HEK293 (cell line): Measurements from ENCODE around the gene GTF3C1.

Experiments used
- CTCF ChIP-seq: fragments of 450-650 bp; formaldehyde crosslinking; IDR thresholded peaks from 2 replicates; pipeline ENCODE4 v1.5.1; 2016; ENCODE audit warnings: missing biosample characterization, missing genetic modification characterization
- KLF9 ChIP-seq: fragments of 450-650 bp; formaldehyde crosslinking; IDR thresholded peaks from 2 replicates; pipeline ENCODE4 v1.5.1; 2016; ENCODE audit warnings: missing biosample characterization, missing genetic modification characterization, low read depth
- MZF1 ChIP-seq: fragments of 450-650 bp; formaldehyde crosslinking; IDR thresholded peaks from 2 replicates; pipeline ENCODE4 v1.5.1; 2017; ENCODE audit warnings: missing biosample characterization, missing genetic modification characterization, borderline replicate concordance
- RBAK ChIP-seq: fragments of 450-650 bp; formaldehyde crosslinking; IDR thresholded peaks from 2 replicates; pipeline ENCODE4 v1.5.1; 2016; ENCODE audit warnings: missing biosample characterization, missing genetic modification characterization
- SALL2 ChIP-seq: fragments of 450-650 bp; formaldehyde crosslinking; IDR thresholded peaks from 2 replicates; pipeline ENCODE4 v1.5.0; 2017; ENCODE audit warnings: missing biosample characterization, mild to moderate bottlenecking, missing genetic modification characterization, borderline replicate concordance
- TCF7L2 ChIP-seq: IDR thresholded peaks from 2 replicates; pipeline ENCODE4 v1.6.1; 2011; ENCODE audit warnings: low read depth, mild to moderate bottlenecking, inconsistent platforms, low read length, moderate library complexity, borderline replicate concordance
- ZBTB11 ChIP-seq: fragments of 450-650 bp; formaldehyde crosslinking; conservative IDR thresholded peaks from 2 replicates; pipeline ENCODE4 v1.5.1; 2016; ENCODE audit warnings: low read depth, missing biosample characterization, missing genetic modification characterization
- ZNF24 ChIP-seq: fragments of 450-650 bp; formaldehyde crosslinking; IDR thresholded peaks from 2 replicates; pipeline ENCODE4 v1.5.1; 2016; ENCODE audit warnings: missing biosample characterization, missing genetic modification characterization
- ZNF362 ChIP-seq: fragments of 450-650 bp; formaldehyde crosslinking; IDR thresholded peaks from 2 replicates; pipeline ENCODE4 v1.5.1; 2016; ENCODE audit warnings: missing biosample characterization, missing genetic modification characterization
- ZNF529 ChIP-seq: fragments of 450-650 bp; formaldehyde crosslinking; IDR thresholded peaks from 2 replicates; pipeline ENCODE4 v1.5.1; 2017; ENCODE audit warnings: missing genetic modification characterization, missing biosample characterization; ENCODE audit not compliant: insufficient replicate concordance
- ZNF600 ChIP-seq: fragments of 450-650 bp; formaldehyde crosslinking; IDR thresholded peaks from 2 replicates; pipeline ENCODE4 v1.5.1; 2016; ENCODE audit warnings: missing biosample characterization, missing genetic modification characterization
- ZNF776 ChIP-seq: fragments of 450-650 bp; formaldehyde crosslinking; IDR thresholded peaks from 2 replicates; pipeline ENCODE4 v1.5.0; 2017; ENCODE audit warnings: missing biosample characterization, missing genetic modification characterization, borderline replicate concordance
- ZSCAN30 ChIP-seq: fragments of 450-650 bp; IDR thresholded peaks from 2 replicates; pipeline ENCODE4 v1.5.1; 2018; ENCODE audit warnings: missing biosample characterization, mild to moderate bottlenecking, missing genetic modification characterization, moderate library complexity

- TF ChIP-seq SALL2 (tag by site-specific recombination) (no peak), ZNF600 (tag by site-specific recombination) (no peak), CTCF (no peak), ZNF24 (tag by site-specific recombination) (no peak), ZSCAN30 (tag by site-specific recombination) (no peak), RBAK (tag by site-specific recombination) (no peak), KLF9 (tag by site-specific recombination) (no peak), ZNF362 (tag by site-specific recombination) (no peak), ZBTB11 (tag by site-specific recombination) (no peak), MZF1 (no peak), ZNF776 (tag by site-specific recombination) (no peak), TCF7L2 (no peak), ZNF529 (no peak)
These were observed 17.6 kb downstream of the GTF3C1 start for GRCh38 chr16:27531826-27532800.
